H1 (cell line): ENCODE results near the gene C15orf40. TPM values are rescaled to one million over a fixed set of nuclear protein-coding genes. Genes with fewer than 3 reads are reported as not detected.
A peak's percentile ranks its signal among the peaks of the same experiment; 100 is the strongest.

Source experiments
- CTCF ChIA-PET: fragments of 300-600 bp; sonication (Branson Sonifier 250); formaldehyde crosslinking; loops from one replicate; lab custom pipeline; 2021; ENCODE audit not compliant: partially characterized antibody; lab: Charles Lee
- POLR2A ChIA-PET: fragments of 300-600 bp; sonication (Branson Sonifier 250); formaldehyde crosslinking; loops from one replicate; lab custom pipeline; 2021; ENCODE audit warnings: inconsistent platforms; ENCODE audit not compliant: partially characterized antibody; lab: Charles Lee
- DNase-seq, 2 experiments: peaks; one replicate each; pipeline versions ENCODE4 v3.0.0 to v3.0.0-alpha.2; 2010 to 2022; ENCODE audit warnings: low spot score in 2 of 2, low read depth in 1 of 2, mixed read lengths in 1 of 2
- FAIRE-seq: peaks from 2 replicates; lab custom pipeline; 2011; peaks lifted over from hg19 to GRCh38; lab: Jason Lieb, UNC
- H2AFZ ChIP-seq: 2 replicates; pipeline ENCODE4 v1.8.1; 2012; ENCODE audit warnings: low read length, inconsistent platforms
- H2AK5ac ChIP-seq: 2 replicates; pipeline ENCODE4 v1.6.1; 2013; ENCODE audit warnings: low read depth, low read length
- H2BK120ac ChIP-seq: replicated peaks from 2 replicates; pipeline ENCODE3; 2013; ENCODE audit warnings: low read depth, low read length, inconsistent platforms
- H2BK12ac ChIP-seq: 2 replicates; pipeline ENCODE4 v1.6.1; 2013; ENCODE audit warnings: low read depth, low read length
- H2BK15ac ChIP-seq: 2 replicates; pipeline ENCODE4 v1.6.1; 2013; ENCODE audit warnings: low read length
- H2BK20ac ChIP-seq: 2 replicates; pipeline ENCODE4 v1.6.1; 2013; ENCODE audit warnings: low read length
- H2BK5ac ChIP-seq: 2 replicates; pipeline ENCODE4 v1.6.1; 2013; ENCODE audit warnings: low read depth, low read length
- H3K14ac ChIP-seq: 2 replicates; pipeline ENCODE4 v1.6.1; 2013; ENCODE audit warnings: inconsistent platforms; ENCODE audit not compliant: insufficient read length
- H3K18ac ChIP-seq: 2 replicates; pipeline ENCODE4 v1.6.1; 2013; ENCODE audit warnings: low read length; ENCODE audit errors: extremely low read depth
- H3K23ac ChIP-seq: 2 replicates; pipeline ENCODE4 v1.6.1; 2013; ENCODE audit warnings: inconsistent platforms; ENCODE audit not compliant: insufficient read length
- H3K23me2 ChIP-seq: 2 replicates; pipeline ENCODE4 v1.6.1; 2013; ENCODE audit warnings: low read depth, low read length
- H3K27ac ChIP-seq: 2 replicates; pipeline ENCODE4 v1.6.1; 2011; ENCODE audit warnings: low read depth, low read length, inconsistent platforms
- H3K27me3 ChIP-seq, 4 experiments: replicated peaks in 1 of 4; 1 replicate in 1 of 4; 2 replicates in 3 of 4; pipeline versions ENCODE4 v1.6.1 to v1.8.1; 2011 to 2013; ENCODE audit warnings: low read length in 3 of 4, mild to moderate bottlenecking in 3 of 4, inconsistent platforms in 2 of 4, mixed read lengths in 2 of 4, moderate library complexity in 1 of 4; ENCODE audit not compliant: control insufficient read depth in 3 of 4, insufficient read depth in 3 of 4; ENCODE audit errors: extremely low read depth in 1 of 4
- H3K36me3 ChIP-seq, 4 experiments: 2 replicates each; pipeline versions ENCODE4 v1.6.1 to v1.8.1; 2011 to 2013; ENCODE audit warnings: mild to moderate bottlenecking in 4 of 4, low read length in 3 of 4, moderate library complexity in 2 of 4, control low read depth in 1 of 4, inconsistent platforms in 1 of 4; ENCODE audit not compliant: insufficient read depth in 4 of 4, control insufficient read depth in 2 of 4
- H3K4ac ChIP-seq: replicated peaks from 2 replicates; pipeline ENCODE3; 2013; ENCODE audit warnings: low read length, low read depth, mixed read lengths, inconsistent platforms; ENCODE audit not compliant: insufficient read length
- H3K4me1 ChIP-seq, 4 experiments: replicated peaks in 1 of 4; 1 replicate in 1 of 4; 2 replicates in 3 of 4; pipeline versions ENCODE4 v1.6.1 to v1.8.1; 2011 to 2013; ENCODE audit warnings: low read length in 3 of 4, inconsistent platforms in 2 of 4, mixed read lengths in 1 of 4; ENCODE audit not compliant: insufficient read depth in 4 of 4, control insufficient read depth in 3 of 4
- H3K4me2 ChIP-seq, 2 experiments: 2 replicates each; pipeline versions ENCODE4 v1.6.1 to v1.8.1; 2011 to 2013; ENCODE audit warnings: low read depth in 2 of 2, low read length in 2 of 2, control low read depth in 1 of 2, inconsistent platforms in 1 of 2, mild to moderate bottlenecking in 1 of 2; ENCODE audit not compliant: insufficient read depth in 1 of 2
- H3K4me3 ChIP-seq, 4 experiments: fragments of 200-600, 300-600 bp in 1 of 4; sonication (generic), shearing (Covaris generic), sonication (Bioruptor Twin) in 1 of 4; 2 replicates each; pipeline versions ENCODE4 v1.5.1 to v1.8.1; 2011 to 2016; ENCODE audit warnings: low read length in 4 of 4, low read depth in 3 of 4, control low read depth in 2 of 4, inconsistent platforms in 2 of 4, mild to moderate bottlenecking in 2 of 4, mixed read lengths in 1 of 4, moderate library complexity in 1 of 4; ENCODE audit not compliant: insufficient read depth in 2 of 4; ENCODE audit errors: extremely low read depth in 1 of 4
- H3K56ac ChIP-seq: replicated peaks from 2 replicates; pipeline ENCODE3; 2013; ENCODE audit warnings: low read depth, mild to moderate bottlenecking, mixed read lengths, low read length, inconsistent platforms; ENCODE audit not compliant: insufficient read length
- H3K79me1 ChIP-seq: 2 replicates; pipeline ENCODE4 v1.6.1; 2013; ENCODE audit warnings: low read depth, low read length, control low read depth
- H3K79me2 ChIP-seq, 2 experiments: 2 replicates each; pipeline versions ENCODE4 v1.6.1 to v1.8.1; 2012 to 2013; ENCODE audit warnings: low read length in 2 of 2, mild to moderate bottlenecking in 2 of 2, inconsistent platforms in 1 of 2; ENCODE audit not compliant: insufficient read depth in 2 of 2, control insufficient read depth in 1 of 2
- H3K9ac ChIP-seq, 4 experiments: replicated peaks in 1 of 4; 1 replicate in 1 of 4; 2 replicates in 3 of 4; pipeline versions ENCODE4 v1.6.1 to v1.8.1; 2011 to 2013; ENCODE audit warnings: low read depth in 3 of 4, low read length in 3 of 4, control low read depth in 2 of 4, mild to moderate bottlenecking in 2 of 4, moderate library complexity in 2 of 4, inconsistent platforms in 1 of 4; ENCODE audit errors: extremely low read depth in 1 of 4
- H3K9me3 ChIP-seq, 2 experiments: 2 replicates each; pipeline versions ENCODE4 v1.6.1 to v1.8.1; 2012 to 2013; ENCODE audit warnings: mild to moderate bottlenecking in 2 of 2, moderate library complexity in 2 of 2, control low read depth in 1 of 2, inconsistent platforms in 1 of 2, low read depth in 1 of 2, low read length in 1 of 2, mixed read lengths in 1 of 2; ENCODE audit not compliant: insufficient read depth in 2 of 2
- H4K20me1 ChIP-seq, 2 experiments: replicated peaks in 1 of 2; 2 replicates each; pipeline versions ENCODE3 to v1.8.1; 2011 to 2013; ENCODE audit warnings: inconsistent platforms in 2 of 2, low read length in 2 of 2, mild to moderate bottlenecking in 1 of 2; ENCODE audit not compliant: insufficient read depth in 2 of 2, control insufficient read depth in 1 of 2
- H4K5ac ChIP-seq: 2 replicates; pipeline ENCODE4 v1.6.1; 2013; ENCODE audit warnings: low read length, low read depth, mixed read lengths, inconsistent platforms; ENCODE audit not compliant: insufficient read length
- H4K8ac ChIP-seq: 2 replicates; pipeline ENCODE4 v1.8.0; 2013; ENCODE audit warnings: mild to moderate bottlenecking, moderate library complexity, low read length, inconsistent platforms; ENCODE audit not compliant: insufficient read depth; ENCODE audit errors: extremely low read depth
- H4K91ac ChIP-seq: replicated peaks from 2 replicates; pipeline ENCODE3; 2013; ENCODE audit warnings: low read length, mixed read lengths, inconsistent platforms; ENCODE audit not compliant: insufficient read length
- NRF1 ChIP-seq: IDR thresholded peaks from 2 replicates; pipeline ENCODE4 v1.6.1; 2011; ENCODE audit warnings: mild to moderate bottlenecking, low read depth, low read length, improper control_type of control experiment
- POLR2A ChIP-seq, 2 experiments: IDR thresholded peaks; 1 replicate in 1 of 2; 2 replicates in 1 of 2; pipeline ENCODE4 v1.6.1; 2011; ENCODE audit warnings: low read depth in 2 of 2, low read length in 2 of 2, mild to moderate bottlenecking in 2 of 2; ENCODE audit errors: control extremely low read depth in 1 of 2
- WGBS, 2 experiments: shearing (Covaris generic) in 1 of 2; methylation state at CpG; one replicate each; pipeline versions ENCODE4 v1.1.6 to v1.1.7; 2013 to 2015; ENCODE audit warnings: low lambda C conversion rate in 2 of 2, mixed read lengths in 2 of 2, inconsistent platforms in 1 of 2, low coverage in 1 of 2, missing lambda C conversion rate in 1 of 2; ENCODE audit not compliant: insufficient replicate concordance in 2 of 2, insufficient coverage in 1 of 2, insufficient read length in 1 of 2; ENCODE audit errors: extremely low coverage in 1 of 2, missing lambda C conversion rate in 1 of 2; 5-methylcytosine and 5-hydroxymethylcytosine counted together
- polyA plus RNA-seq, 7 experiments: library from polyadenylated mRNA; depleted of rRNA in 3 of 7; stranded (reverse) in 5 of 7; unstranded in 2 of 7; fragments of >200 nt in 5 of 7; fragments of 200-250 nt in 2 of 7; gene quantifications; 1 replicate in 5 of 7; 2 replicates in 1 of 7; 4 replicates in 1 of 7; pipeline versions ENCODE4 v1.2.1 to v1.2.3, GENCODE V29; 2011 to 2013; ENCODE audit warnings: missing spikeins in 2 of 7, mixed read lengths in 2 of 7
- total RNA-seq: library from RNA; stranded (reverse); fragmentation: NEBNext Ultra II Directional; extraction: Animal tissue kit (Norgen Biotek cat#: 25700); gene quantifications from 2 replicates; pipeline ENCODE4 v1.2.1, GENCODE V29; 2021

The C15orf40 gene
- total and polyA plus RNA-seq, 2 of the 8 experiments (the other 6 are each of a cell fraction or from before 2014, with no cell fraction given) = 10.7 TPM

GRCh38 chr15:83015361-83015760, 3.9 kb upstream of the C15orf40 start:
- Histone ChIP-seq H3K79me1 (no peaks in the 10 kb centered on the region), H3K14ac (no peak overlapping the region), H2BK5ac (no peak overlapping the region), H3K27me3 (peaks cover 0 to 3% (median 0%) of the 10 kb centered on the region in 4 experiments; a peak in 1 of 7 replicates), H4K91ac (no peak overlapping the region), H3K9me3 (no peaks in the 10 kb centered on the region), H3K9ac (no peak overlapping the region), H3K23me2 (peaks cover 10% of the 10 kb centered on the region; the same call in 1 of the 2 replicates), H3K27ac (no peak overlapping the region), H3K56ac (no peak overlapping the region), H4K8ac (no peak overlapping the region), H4K5ac (no peak overlapping the region), H2AK5ac (no peak overlapping the region), H3K79me2 (peaks cover 0 to 4% of the 10 kb centered on the region in 2 experiments; a peak in 1 of 4 replicates), H3K4ac (no peak overlapping the region), H3K4me3 (no peak overlapping the region), H2BK15ac (no peak overlapping the region), H3K4me2 (no peak overlapping the region), H3K4me1 (peaks cover under 1 to 7% (median 4%) of the 10 kb centered on the region in 4 experiments), H2BK20ac (no peak overlapping the region), H2BK120ac (no peak overlapping the region), H2BK12ac (no peak overlapping the region), H3K23ac (no peak overlapping the region), H3K36me3 (peaks cover 4 to 26% (median 14%) of the 10 kb centered on the region in 4 experiments; a peak in 7 of 8 replicates)
- FAIRE-seq (no peak), DNase-seq (no peak)
- WGBS, 2 experiments = 91% methylated on average over 4 of the region's 4 CpGs; no CpG with 5 or more reads in 1 of the 2 experiments
- POLR2A ChIA-PET = interaction anchor here (0.6 to 1.6 kb wide), 2 partner anchors 53 to 283 kb away, joined by 3 read pairs; no protein-coding TSS in a partner anchor
- TF ChIP-seq POLR2A (IDR thresholded peaks at IDR 0.05; ENCODE audit: control extremely low read depth in 1 of 2, low read depth in 2 of 2, low read length in 2 of 2) = peak in 1 of 2 experiments; percentile 27; a peak in 2 of 3 replicates
- no peak for TF ChIP-seq NRF1
- TF ChIP-seq, all 59 proteins: peak for 1
- CTCF ChIA-PET = no interaction called here
- H3K18ac ChIP-seq = no peak overlapping the region
- no peaks in the 10 kb centered on the region for H4K20me1 ChIP-seq
- H2AFZ ChIP-seq = no peak overlapping the region
